Medulla oblongata (tissue), 1 donor: ENCODE measurements around the gene CDC7.

ENCODE experiments used
- DNase-seq: peaks from one replicate; pipeline ENCODE4 v3.0.0-alpha.2; 2015; ENCODE audit errors: extremely low spot score

The CDC7 gene

DNA sequence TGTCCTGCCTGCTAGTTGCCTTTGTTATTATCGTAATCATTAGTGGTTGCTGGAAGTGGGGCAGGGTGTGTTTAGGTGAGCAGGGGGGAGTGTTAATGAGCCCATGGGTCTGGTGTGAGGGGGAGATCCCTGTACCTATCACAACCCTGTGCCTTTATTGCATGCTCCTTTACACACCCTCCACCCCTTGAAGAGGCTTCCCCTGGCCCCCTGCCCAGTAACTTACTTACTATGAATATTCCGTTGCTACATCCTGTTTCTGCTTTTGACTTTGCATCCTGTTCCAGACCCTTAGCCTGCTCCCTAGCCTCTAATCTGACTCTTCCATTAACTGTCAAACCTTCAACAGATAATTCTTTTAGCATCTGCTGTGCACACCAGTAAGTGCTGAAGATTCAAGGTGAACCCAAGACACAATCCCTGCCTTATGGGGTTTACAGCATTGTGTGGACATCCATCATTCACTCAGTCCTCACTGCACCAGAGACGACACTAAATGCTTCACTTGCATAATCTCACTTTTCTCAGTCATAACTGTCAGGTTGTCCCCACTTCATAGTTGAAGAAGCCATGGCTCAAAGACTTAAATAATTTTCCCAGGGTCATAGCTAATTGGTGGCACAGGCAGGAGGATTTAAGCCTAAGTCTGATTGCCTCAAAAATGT, 47.9 kb downstream of the CDC7 start:
- no peak for DNase-seq

GRCh38 chr1:91549041-91549735, 48.5 kb downstream of the CDC7 start:
- DNase-seq = no peak

DNA sequence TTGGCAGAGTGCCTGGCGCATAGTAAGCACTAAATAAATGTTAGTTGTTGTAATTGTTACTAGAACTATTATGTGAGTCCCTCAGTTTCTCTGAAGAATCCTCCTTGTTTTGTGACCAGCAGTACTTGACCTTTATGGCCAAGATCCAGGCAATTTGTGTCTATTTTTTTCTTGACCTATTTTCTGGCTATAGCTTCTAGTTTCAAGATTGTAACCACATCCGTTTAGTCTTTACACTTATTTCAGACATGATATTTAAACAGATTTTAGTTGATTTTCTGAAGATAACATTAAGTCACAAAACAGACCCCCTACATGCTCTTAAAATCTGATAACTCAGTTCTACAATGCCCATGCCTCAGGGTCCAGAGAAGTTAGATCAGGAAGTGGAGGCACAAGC, 50.3 kb downstream of the CDC7 start:
- no peak for DNase-seq

GRCh38 chr1:91552091-91552490, 51.4 kb downstream of the CDC7 start:
- no peak for DNase-seq

DNA sequence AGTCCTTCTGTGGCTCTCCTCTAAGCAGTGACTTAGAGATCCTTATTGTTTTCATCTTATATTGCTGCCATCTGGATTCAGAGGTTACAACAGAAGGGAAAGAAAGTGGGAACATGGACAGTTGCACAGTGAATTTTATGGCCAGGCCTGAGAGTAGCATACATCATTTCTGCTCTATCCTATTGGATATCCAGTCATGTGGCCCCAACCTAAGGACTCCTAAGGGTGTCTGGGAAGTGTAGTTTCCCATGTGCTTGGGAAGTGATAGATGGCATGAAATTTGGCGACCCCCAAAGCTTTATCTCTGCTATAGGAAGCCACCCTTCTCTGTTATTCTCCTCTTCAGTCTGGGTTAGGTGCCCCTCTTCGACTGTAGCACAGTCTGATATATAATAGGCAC, 51.9 kb downstream of the CDC7 start:
- DNase-seq = no peak

DNA sequence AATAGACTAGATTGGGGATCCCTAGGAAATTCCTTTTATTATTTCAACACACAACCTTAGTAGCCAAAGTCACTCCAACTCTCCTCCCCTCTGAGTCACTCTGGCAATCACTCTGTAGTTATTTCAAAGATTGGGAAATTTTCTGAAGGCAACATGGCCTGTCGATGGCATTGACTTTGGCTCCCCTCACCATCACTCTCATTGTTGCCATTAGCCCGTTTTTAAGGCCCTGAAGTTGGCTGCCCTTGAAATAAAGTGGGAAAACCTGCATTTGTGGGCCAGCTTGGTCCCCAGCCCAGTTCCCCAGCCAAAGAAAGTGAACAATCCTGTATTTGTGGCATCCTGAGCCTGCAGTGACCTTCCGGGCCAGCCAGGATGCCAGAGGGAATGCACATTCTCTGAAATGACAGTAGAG, 52.5 kb downstream of the CDC7 start:
- DNase-seq = peak; percentile 68

GRCh38 chr1:91555074-91555730, 54.6 kb downstream of the CDC7 start:
- DNase-seq = no peak

GRCh38 chr1:91555821-91556531, 55.3 kb downstream of the CDC7 start:
- DNase-seq = no peak

DNA sequence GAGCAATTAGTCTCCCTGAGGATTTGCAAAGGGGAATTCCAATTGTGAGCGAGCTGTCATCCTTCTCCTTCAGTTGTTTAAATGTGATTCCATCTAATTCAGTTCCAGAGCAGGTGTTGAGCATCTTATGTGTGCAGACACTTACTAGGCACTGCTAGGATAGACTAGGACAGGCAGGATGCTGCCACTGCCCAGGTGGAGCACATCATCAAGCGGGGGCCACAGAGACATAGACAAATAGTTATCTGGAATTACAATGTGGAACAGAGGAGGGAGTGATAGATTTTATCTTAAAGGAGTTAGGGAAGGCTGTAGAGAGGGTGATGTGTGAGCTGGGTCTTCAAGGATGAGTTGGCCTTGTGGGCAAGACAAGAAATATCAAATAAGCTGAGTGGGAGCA, 55.9 kb downstream of the CDC7 start:
- DNase-seq = no peak

DNA sequence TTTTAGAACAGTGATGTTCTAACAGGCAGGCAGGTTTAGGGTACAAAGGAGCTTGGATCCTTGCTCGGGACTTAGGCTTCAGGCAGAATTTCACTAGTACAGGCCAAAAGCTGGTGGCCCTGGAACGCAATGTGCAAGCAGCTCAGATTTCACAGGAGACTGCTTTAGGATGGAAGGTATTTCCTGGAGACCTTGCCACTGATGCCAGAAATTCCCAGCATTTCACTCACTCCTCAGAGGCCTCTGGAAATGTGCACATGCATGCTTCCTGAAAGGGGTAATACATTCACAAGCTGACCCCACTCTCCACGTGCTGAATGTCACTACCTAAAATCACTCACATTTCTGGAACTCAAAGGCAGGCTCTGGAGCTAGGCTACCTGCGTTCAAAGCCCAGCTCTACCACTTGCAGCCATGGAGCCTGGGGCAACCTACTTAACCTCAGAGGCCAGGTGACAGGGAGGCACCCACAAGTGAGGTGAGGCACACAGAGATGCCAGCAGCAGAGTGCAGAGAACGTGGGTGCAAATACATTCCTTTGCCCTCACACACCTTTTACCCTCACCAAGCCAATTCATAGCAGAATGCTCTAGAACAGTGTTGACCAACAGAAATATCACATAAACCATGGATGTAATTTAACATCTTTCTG, 56.5 kb downstream of the CDC7 start:
- DNase-seq = no peak

- DNase-seq = no peak
Measured at GRCh38 chr1:91557826-91558225, 57.2 kb downstream of the CDC7 start.

DNA sequence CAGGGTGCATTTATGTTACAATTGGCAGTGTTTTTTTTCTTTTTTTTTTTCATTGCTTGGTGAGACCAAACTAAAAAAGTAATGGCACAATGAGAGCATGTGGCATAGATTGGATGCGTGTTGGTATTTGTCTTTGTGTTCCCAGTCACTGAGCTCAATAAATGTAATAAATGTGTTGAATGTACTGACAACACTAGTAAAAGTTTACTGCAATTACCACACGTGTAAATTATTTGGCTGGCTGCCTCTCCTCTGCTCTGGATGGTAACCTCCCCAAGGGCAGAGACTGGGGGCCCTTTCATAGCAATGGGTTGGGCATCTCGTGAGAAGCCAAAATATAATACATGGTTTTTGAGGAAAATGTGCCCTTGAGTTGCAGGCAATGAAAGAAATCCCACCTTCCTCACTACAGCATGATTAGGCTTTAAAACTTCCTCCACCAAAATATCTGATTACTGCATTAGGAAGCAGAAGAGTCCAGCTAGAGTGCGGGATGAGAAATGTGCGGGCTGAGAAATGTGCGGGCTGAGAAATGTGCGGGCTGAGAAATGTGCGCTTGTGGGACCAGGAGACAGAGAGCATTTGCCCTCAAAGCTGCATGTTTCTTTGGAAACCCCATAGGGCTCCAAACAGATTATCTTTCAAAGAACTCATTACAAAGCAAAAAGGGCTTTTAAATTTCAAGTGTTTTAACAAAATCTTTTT, 58.5 kb downstream of the CDC7 start:
- no peak for DNase-seq

DNA sequence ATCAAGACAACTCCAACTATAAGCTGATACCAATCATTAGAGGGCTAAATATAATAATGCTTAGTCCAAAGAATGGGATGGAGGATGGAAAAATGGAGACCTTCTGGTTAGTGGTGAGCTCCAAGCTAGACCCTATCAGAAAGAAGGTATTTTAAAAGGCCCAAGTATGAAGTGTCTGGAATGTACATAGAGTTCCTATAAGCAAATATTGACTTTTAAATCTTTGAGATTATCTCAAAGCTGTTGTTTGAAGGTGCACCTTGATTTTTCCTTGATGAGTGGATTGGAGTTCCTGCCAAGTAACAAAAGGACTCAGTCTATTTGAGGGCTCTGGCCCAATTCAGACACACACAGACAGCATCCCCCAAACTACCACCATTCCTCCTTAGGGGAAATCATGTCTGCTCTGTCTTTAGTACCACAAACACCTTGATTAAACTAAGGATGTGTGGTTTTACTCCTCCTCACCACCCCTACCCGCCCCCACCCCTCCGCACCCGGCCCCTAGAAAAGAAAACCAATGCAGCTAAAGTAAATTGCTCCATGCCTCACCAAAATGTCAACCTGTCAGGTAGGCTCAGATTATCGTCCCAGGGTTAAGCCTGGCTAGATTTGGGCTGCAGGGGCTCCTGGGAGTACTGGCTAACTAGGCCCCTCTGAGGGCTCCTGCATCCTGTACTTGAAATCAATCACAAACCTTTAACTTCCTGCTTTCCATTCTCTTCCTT, 59.4 kb downstream of the CDC7 start:
- no peak for DNase-seq

GRCh38 chr1:91564888-91565701, 64.4 kb downstream of the CDC7 start:
- no peak for DNase-seq

DNA sequence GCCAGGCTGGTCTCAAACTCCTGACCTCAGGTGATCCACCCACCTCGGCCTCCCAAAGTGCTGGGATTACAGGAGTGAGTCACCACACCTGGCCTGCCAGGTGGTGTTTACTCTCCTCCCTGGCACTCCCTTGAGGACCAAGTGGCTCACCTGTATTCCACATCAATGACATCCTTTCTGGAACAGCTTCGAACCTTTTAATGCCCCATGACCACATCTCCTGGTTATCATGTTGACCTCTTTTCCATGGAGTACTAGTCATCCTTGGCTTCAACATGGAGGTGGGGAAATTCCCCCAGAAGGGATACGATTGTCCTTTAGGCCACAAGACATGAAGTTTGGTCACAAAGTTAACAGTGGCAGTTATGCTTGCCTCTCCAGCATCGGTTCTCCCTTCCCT, 66.9 kb downstream of the CDC7 start:
- DNase-seq = no peak

DNA sequence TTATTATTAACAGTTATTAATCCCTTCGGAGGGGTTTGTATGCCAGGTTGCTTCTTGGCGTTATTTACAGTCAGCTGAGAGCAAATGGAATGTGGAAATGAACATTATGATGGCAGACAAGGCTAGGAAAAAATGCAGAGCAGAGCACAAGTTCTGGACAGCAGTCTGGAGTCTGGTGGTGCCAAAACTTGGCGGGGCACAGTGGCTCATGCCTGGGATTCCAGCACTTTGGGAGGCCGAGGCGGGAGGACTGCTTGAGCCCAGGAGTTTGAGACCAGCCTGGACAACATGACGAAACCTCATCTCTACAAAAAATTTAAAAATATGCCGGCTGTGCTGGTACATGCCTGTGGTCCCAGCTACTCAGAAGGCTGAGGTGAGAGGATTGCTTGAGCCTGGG, 67.6 kb downstream of the CDC7 start:
- no peak for DNase-seq

GRCh38 chr1:91569411-91570119, 68.9 kb downstream of the CDC7 start:
- DNase-seq = no peak

GRCh38 chr1:91570120-91570448, 69.4 kb downstream of the CDC7 start:
- DNase-seq = no peak

DNA sequence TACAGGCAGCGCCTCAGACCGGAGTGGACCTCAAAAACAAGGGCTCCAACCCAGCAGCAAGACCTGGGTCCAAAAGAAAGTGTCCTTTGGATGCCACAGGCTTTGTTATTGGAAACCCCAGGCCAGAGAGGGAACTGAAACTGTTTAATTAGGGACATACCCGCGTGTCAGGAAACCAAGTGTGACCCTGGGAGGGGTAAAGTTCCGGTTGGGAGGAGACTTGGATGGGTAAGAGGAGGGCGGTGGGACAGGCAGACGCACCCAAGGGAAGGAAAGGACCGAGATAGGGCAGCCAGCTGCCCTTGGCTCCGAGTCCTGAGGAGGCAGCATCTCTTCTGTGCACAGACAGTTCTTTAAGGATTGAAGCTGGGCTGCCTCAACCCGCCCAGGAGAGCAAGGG, 71.4 kb downstream of the CDC7 start:
- no peak for DNase-seq
